K562 (cell line): ENCODE results near the gene CDHR1. TPM values are rescaled to one million over a fixed set of nuclear protein-coding genes. Genes with fewer than 3 reads are reported as not detected.

Experiments
- ATAC-seq: fragments of 200-7000 bp; cut with Tn5 transposase; 3 replicates; pipeline ENCODE4 v1.9.1; 2020; ENCODE audit warnings: moderate library complexity
- BruUV-seq: library from RNA; stranded (reverse); fragments of 400-500 nt; replicated peaks from 2 replicates; lab custom pipeline; 2021; lab: Mats Ljungman, UMichigan
- CTCF ChIA-PET: fragments of 300-600 bp; formaldehyde crosslinking; extraction: SDS; loops from one replicate; lab custom pipeline; 2021; ENCODE audit warnings: low intra/inter-chr PET ratio; lab: Yijun Ruan, JAX
- POLR2A ChIA-PET: fragments of 300-600, 350-650 bp; sonication (Branson Sonifier 250); formaldehyde crosslinking; extraction: SDS; loops from one replicate; lab custom pipeline; 2021; ENCODE audit warnings: antibody characterized with exemption, inconsistent platforms; lab: Yijun Ruan, JAX
- DNase-seq, 4 experiments: peaks; one replicate each; pipeline versions ENCODE4 v3.0.0 to v3.0.0-alpha.2; 2011 to 2018; ENCODE audit warnings: low spot score in 3 of 4, mixed read lengths in 3 of 4; ENCODE audit errors: extremely low read depth in 1 of 4
- FAIRE-seq: peaks from 2 replicates; lab custom pipeline; 2011; peaks lifted over from hg19 to GRCh38; lab: Jason Lieb, UNC
- H2AFZ ChIP-seq: 2 replicates; pipeline ENCODE4 v1.6.0; 2011; ENCODE audit warnings: low read depth, low read length, control low read depth, inconsistent platforms
- H3K27ac ChIP-seq: fragments of 200-600 bp; 3 replicates; pipeline ENCODE4 v1.8.0; 2011; ENCODE audit warnings: low read depth, mild to moderate bottlenecking, control low read depth, inconsistent platforms, low read length, moderate library complexity, mixed read lengths; ENCODE audit errors: extremely low read depth
- H3K27me3 ChIP-seq, 2 experiments: fragments of 300-600 bp in 1 of 2; 2 replicates in 1 of 2; 3 replicates in 1 of 2; pipeline versions ENCODE4 v1.6.0 to v1.8.0; 2011; ENCODE audit warnings: inconsistent platforms in 2 of 2, low read length in 2 of 2, mild to moderate bottlenecking in 1 of 2, mixed read lengths in 1 of 2, moderate library complexity in 1 of 2; ENCODE audit not compliant: control insufficient read depth in 2 of 2, insufficient read depth in 2 of 2
- H3K36me3 ChIP-seq: fragments of 300-600 bp; 3 replicates; pipeline ENCODE4 v1.8.0; 2011; ENCODE audit warnings: mild to moderate bottlenecking, low read length, inconsistent platforms; ENCODE audit not compliant: control insufficient read depth, insufficient read depth
- H3K4me1 ChIP-seq, 2 experiments: fragments of 200-600 bp in 1 of 2; replicated peaks in 1 of 2; 2 replicates in 1 of 2; 3 replicates in 1 of 2; pipeline versions ENCODE4 v1.5.1 to v1.8.0; 2011; ENCODE audit warnings: inconsistent platforms in 2 of 2, low read length in 2 of 2, mild to moderate bottlenecking in 1 of 2, mixed read lengths in 1 of 2, moderate library complexity in 1 of 2; ENCODE audit not compliant: control insufficient read depth in 2 of 2, insufficient read depth in 2 of 2
- H3K4me2 ChIP-seq: 2 replicates; pipeline ENCODE4 v1.6.1; 2011; ENCODE audit warnings: low read length, control low read depth, inconsistent platforms, mixed read lengths; ENCODE audit not compliant: insufficient read depth
- H3K4me3 ChIP-seq: fragments of 200-600 bp; sonication (generic), shearing (Covaris generic); 2 replicates; pipeline ENCODE4 v1.5.1; 2016; ENCODE audit warnings: control low read depth, inconsistent platforms
- H3K79me2 ChIP-seq: fragments of 200-600 bp; 3 replicates; pipeline ENCODE4 v1.8.0; 2011; ENCODE audit warnings: low read length, inconsistent platforms; ENCODE audit not compliant: control insufficient read depth, insufficient read depth
- H3K9ac ChIP-seq, 2 experiments: 2 replicates each; pipeline versions ENCODE4 v1.6.0 to v1.6.1; 2011; ENCODE audit warnings: low read depth in 2 of 2, low read length in 2 of 2, control low read depth in 1 of 2, inconsistent platforms in 1 of 2, mild to moderate bottlenecking in 1 of 2, mixed read lengths in 1 of 2; ENCODE audit not compliant: insufficient read depth in 1 of 2
- H3K9me1 ChIP-seq: one replicate; pipeline ENCODE4 v1.6.0; 2011; ENCODE audit warnings: inconsistent platforms, mild to moderate bottlenecking, low read length, moderate library complexity; ENCODE audit not compliant: control insufficient read depth, insufficient read depth
- H3K9me3 ChIP-seq: replicated peaks from 2 replicates; pipeline ENCODE4 v1.5.1; 2011; ENCODE audit warnings: low read depth, low read length, inconsistent platforms; ENCODE audit not compliant: control insufficient read depth, insufficient read depth
- H4K20me1 ChIP-seq: replicated peaks from 2 replicates; pipeline ENCODE4 v1.6.1; 2011; ENCODE audit warnings: low read length, inconsistent platforms, mixed read lengths; ENCODE audit not compliant: control insufficient read depth, insufficient read depth
- CHD4 ChIP-seq: fragments of 200-600 bp; sonication (generic); IDR thresholded peaks from 3 replicates; pipeline ENCODE4 v1.6.1; 2012; ENCODE audit warnings: low read depth, mild to moderate bottlenecking, mixed read lengths, low read length, inconsistent platforms; ENCODE audit not compliant: insufficient read depth, insufficient replicate concordance, poor library complexity, severe bottlenecking
- DIDO1 ChIP-seq: fragments of 450-650 bp; IDR thresholded peaks from 2 replicates; pipeline ENCODE4 v1.6.1; 2016; ENCODE audit warnings: low read depth, missing biosample characterization, missing genetic modification characterization
- ELF1 ChIP-seq: fragments of 200-800 bp; sonication (Bioruptor generic); IDR thresholded peaks from 2 replicates; pipeline ENCODE4 v1.6.1; 2016; ENCODE audit warnings: missing genetic modification characterization, missing compliant biosample characterization
- ELF2 ChIP-seq: fragments of 250-450 bp; sonication (Bioruptor Pico); IDR thresholded peaks from 2 replicates; pipeline ENCODE4 v1.5.0; 2021; ENCODE audit warnings: mild to moderate bottlenecking
- HDAC1 ChIP-seq, 2 experiments: fragments of 450-650 bp; IDR thresholded peaks; 2 replicates each; pipeline ENCODE4 v1.6.1; 2016 to 2017; ENCODE audit warnings: inconsistent platforms in 1 of 2, mild to moderate bottlenecking in 1 of 2, moderate library complexity in 1 of 2
- HNRNPLL ChIP-seq: fragments of 200-400 bp; formaldehyde crosslinking; IDR thresholded peaks from 2 replicates; pipeline ENCODE4 v1.6.1; 2017; ENCODE audit warnings: low read length, low read depth, mild to moderate bottlenecking; ENCODE audit not compliant: poor library complexity, severe bottlenecking
- MCM5 ChIP-seq: fragments of 450-650 bp; IDR thresholded peaks from 2 replicates; pipeline ENCODE4 v1.6.1; 2016; ENCODE audit warnings: low read depth
- RBM34 ChIP-seq: fragments of 200-400 bp; formaldehyde crosslinking; IDR thresholded peaks from 2 replicates; pipeline ENCODE4 v1.6.1; 2018; ENCODE audit warnings: low read length, borderline replicate concordance; ENCODE audit not compliant: insufficient read depth
- SIN3A ChIP-seq, 2 experiments: fragments of 150-350 bp in 1 of 2; IDR thresholded peaks; 2 replicates each; pipeline ENCODE4 v1.6.1; 2011 to 2016; ENCODE audit warnings: borderline replicate concordance in 2 of 2, low read depth in 2 of 2, low read length in 2 of 2, mild to moderate bottlenecking in 2 of 2, moderate library complexity in 2 of 2; ENCODE audit not compliant: control insufficient read depth in 1 of 2
- TCFL5 ChIP-seq: fragments of 250-450 bp; sonication (Bioruptor Pico); conservative IDR thresholded peaks from 2 replicates; pipeline ENCODE4 v1.6.1; 2021; ENCODE audit warnings: mild to moderate bottlenecking, moderate library complexity, matching md5 sums
- TEAD1 ChIP-seq, 2 experiments: fragments of 450-650 bp in 1 of 2; sonication (generic) in 1 of 2; formaldehyde crosslinking; IDR thresholded peaks; 2 replicates each; pipeline versions ENCODE4 v1.4.0 to v1.8.0; 2020 to 2022; ENCODE audit warnings: mild to moderate bottlenecking in 2 of 2, missing genetic modification reagents in 1 of 2
- ZEB2 ChIP-seq: fragments of 450-650 bp; IDR thresholded peaks from 2 replicates; pipeline ENCODE4 v1.6.1; 2016
- WGBS: fragments of 100-300 bp; shearing (Covaris generic); methylation state at CpG from one replicate; pipeline ENCODE4 v1.1.6; 2016; ENCODE audit warnings: low coverage, mixed read lengths; ENCODE audit not compliant: insufficient coverage; ENCODE audit errors: missing lambda C conversion rate; 5-methylcytosine and 5-hydroxymethylcytosine counted together
- in situ Hi-C: fragments of 300-500 bp; cut with MboI; formaldehyde crosslinking; loops from 4 replicates; pipeline ENCODE4 v1.15.0; 2018; ENCODE audit warnings: inconsistent platforms, mixed read lengths
- intact Hi-C: fragments of 100-400 bp; cut with micrococcal nuclease; formaldehyde crosslinking; loops from 2 replicates; pipeline ENCODE4 v1.14.2; 2022
- polyA plus RNA-seq, 8 experiments: library from polyadenylated mRNA; depleted of rRNA in 4 of 8; stranded (reverse) in 5 of 8; unstranded in 3 of 8; fragments of >200 nt; fragmentation: Nextera tagmentation in 2 of 8; fragmentation: Illumina TruSeq in 1 of 8; extraction: Ambion mirVana in 2 of 8; extraction: Trizol in 1 of 8; gene quantifications; 2 replicates each; pipeline versions ENCODE4 v1.2.1 to v1.2.3, GENCODE V29; 2011 to 2014; ENCODE audit warnings: inconsistent platforms in 1 of 8, missing spikeins in 1 of 8
- total RNA-seq, 7 experiments: library from RNA; depleted of rRNA in 6 of 7; stranded (reverse); fragments of >200 nt in 6 of 7; fragmentation: Illumina TruSeq in 2 of 7; extraction: Trizol in 2 of 7; gene quantifications; 2 replicates each; pipeline versions ENCODE4 v1.2.1 to v1.2.3, GENCODE V29; 2011 to 2021; ENCODE audit warnings: low replicate concordance in 1 of 7
- TF ChIP-seq, protein P1 (sequence below), 2 experiments: fragments of 450-650 bp; IDR thresholded peaks; 2 replicates each; pipeline ENCODE4 v1.6.1; 2018; ENCODE audit warnings: mild to moderate bottlenecking in 2 of 2, low read depth in 1 of 2; ENCODE audit not compliant: partially characterized antibody in 2 of 2
- TF ChIP-seq, protein P2 (sequence below): fragments of 250-450 bp; sonication (Bioruptor Pico); IDR thresholded peaks from 2 replicates; pipeline ENCODE4 v1.6.1; 2021; ENCODE audit warnings: mild to moderate bottlenecking

Gene CDHR1
- total and polyA plus RNA-seq, 9 of the 15 experiments (the other 6 are each of a cell fraction or from before 2014, with no cell fraction given) = 0.03 to 0.99 (median 0.20) TPM

DNA sequence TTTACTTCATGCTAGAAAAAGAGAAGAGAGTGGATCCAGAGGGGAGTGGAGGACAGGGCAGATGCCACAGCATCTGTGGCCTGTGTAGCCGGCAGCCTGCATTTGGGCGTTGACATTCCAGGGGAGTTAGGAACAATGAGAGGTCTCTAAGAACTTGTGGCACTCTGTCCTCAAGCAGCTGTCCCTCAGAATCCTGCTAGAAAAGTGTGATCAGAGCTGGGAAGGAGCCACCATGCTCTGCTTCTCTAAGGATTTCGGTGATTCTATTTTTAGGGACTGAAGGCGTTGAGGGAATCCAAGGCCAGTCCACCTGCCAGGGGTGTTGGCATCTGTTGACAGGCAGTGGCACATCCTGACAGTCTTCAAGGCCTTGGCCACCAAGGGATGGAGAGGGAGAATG, 23.4 kb downstream of the CDHR1 start (continued):
- no peak for TF ChIP-seq TEAD1 (CRISPR knock-in tag; IDR thresholded peaks at IDR 0.05)

DNA sequence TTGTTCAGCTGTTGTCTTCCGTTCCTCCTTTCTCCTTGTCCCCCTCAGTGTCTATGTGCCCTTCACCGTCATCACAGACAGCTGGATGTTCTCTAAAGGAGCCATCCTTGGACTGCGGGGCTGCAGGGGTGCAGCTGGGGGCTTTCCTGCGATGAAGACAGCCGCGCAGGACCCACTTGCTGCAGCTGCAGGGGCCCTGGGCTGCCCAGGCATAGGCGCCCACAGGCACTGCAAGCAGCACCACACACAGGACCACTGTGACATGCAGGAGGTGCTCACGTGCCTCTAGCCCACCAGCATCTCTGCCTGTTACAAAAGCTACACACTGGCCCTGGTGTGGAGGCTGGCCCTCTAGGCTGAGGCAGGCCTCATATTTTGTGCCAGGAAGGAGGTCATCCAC, 27.6 kb downstream of the CDHR1 start:
- Histone ChIP-seq H3K9ac (no peak overlapping the region), H3K36me3 (no peaks in the 10 kb centered on the region), H3K9me1 (no peaks in the 10 kb centered on the region), H3K9me3 (no peaks in the 10 kb centered on the region), H2AFZ (no peak overlapping the region), H3K4me3 (no peak overlapping the region), H3K27ac (no peak overlapping the region), H3K4me1 (no peaks in the 10 kb centered on the region), H3K27me3 (peaks cover 2 to 18% of the 10 kb centered on the region in 2 experiments; a peak in 3 of 5 replicates), H3K4me2 (no peak overlapping the region), H4K20me1 (no peaks in the 10 kb centered on the region), H3K79me2 (no peaks in the 10 kb centered on the region)
- ChIA-PET CTCF (no interaction called here), POLR2A (interaction anchor here (0.6 kb wide), 1 partner anchor 1005 kb away, joined by 4 read pairs; no protein-coding TSS in a partner anchor)
- ATAC-seq (no peak), DNase-seq (no peak), FAIRE-seq (no peak)
- TF ChIP-seq RBM34 = no peak
- TF ChIP-seq ZEB2 = no peak
- TF ChIP-seq CHD4 = no peak
- TF ChIP-seq SIN3A (IDR thresholded peaks at IDR 0.05; ENCODE audit: borderline replicate concordance in 2 of 2, control insufficient read depth in 1 of 2, low read depth in 2 of 2, low read length in 2 of 2) = no peak
- TF ChIP-seq, protein P1, sequence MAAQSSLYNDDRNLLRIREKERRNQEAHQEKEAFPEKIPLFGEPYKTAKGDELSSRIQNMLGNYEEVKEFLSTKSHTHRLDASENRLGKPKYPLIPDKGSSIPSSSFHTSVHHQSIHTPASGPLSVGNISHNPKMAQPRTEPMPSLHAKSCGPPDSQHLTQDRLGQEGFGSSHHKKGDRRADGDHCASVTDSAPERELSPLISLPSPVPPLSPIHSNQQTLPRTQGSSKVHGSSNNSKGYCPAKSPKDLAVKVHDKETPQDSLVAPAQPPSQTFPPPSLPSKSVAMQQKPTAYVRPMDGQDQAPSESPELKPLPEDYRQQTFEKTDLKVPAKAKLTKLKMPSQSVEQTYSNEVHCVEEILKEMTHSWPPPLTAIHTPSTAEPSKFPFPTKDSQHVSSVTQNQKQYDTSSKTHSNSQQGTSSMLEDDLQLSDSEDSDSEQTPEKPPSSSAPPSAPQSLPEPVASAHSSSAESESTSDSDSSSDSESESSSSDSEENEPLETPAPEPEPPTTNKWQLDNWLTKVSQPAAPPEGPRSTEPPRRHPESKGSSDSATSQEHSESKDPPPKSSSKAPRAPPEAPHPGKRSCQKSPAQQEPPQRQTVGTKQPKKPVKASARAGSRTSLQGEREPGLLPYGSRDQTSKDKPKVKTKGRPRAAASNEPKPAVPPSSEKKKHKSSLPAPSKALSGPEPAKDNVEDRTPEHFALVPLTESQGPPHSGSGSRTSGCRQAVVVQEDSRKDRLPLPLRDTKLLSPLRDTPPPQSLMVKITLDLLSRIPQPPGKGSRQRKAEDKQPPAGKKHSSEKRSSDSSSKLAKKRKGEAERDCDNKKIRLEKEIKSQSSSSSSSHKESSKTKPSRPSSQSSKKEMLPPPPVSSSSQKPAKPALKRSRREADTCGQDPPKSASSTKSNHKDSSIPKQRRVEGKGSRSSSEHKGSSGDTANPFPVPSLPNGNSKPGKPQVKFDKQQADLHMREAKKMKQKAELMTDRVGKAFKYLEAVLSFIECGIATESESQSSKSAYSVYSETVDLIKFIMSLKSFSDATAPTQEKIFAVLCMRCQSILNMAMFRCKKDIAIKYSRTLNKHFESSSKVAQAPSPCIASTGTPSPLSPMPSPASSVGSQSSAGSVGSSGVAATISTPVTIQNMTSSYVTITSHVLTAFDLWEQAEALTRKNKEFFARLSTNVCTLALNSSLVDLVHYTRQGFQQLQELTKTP (IDR thresholded peaks at IDR 0.05; ENCODE audit: low read depth in 1 of 2, partially characterized antibody in 2 of 2) = no peak
- TF ChIP-seq MCM5 = no peak
- no peak for TF ChIP-seq ELF1 (tag)
- TF ChIP-seq, protein P2, sequence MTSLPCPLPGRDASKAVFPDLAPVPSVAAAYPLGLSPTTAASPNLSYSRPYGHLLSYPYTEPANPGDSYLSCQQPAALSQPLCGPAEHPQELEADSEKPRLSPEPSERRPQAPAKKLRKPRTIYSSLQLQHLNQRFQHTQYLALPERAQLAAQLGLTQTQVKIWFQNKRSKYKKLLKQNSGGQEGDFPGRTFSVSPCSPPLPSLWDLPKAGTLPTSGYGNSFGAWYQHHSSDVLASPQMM (CRISPR knock-in tag) = no peak
- TF ChIP-seq ELF2 (CRISPR knock-in tag) = no peak
- no peak for TF ChIP-seq TCFL5
- no peak for TF ChIP-seq HNRNPLL
- TF ChIP-seq DIDO1 (tag) = no peak
- no peak for TF ChIP-seq HDAC1 (IDR thresholded peaks at IDR 0.05)
- intact Hi-C loops (no loop called here), in situ Hi-C loops (no loop called here)
- no TSS peak for BruUV-seq
- WGBS = 0% methylated on average over 8 of the region's 8 CpGs
